Measurements from ENCODE around the gene TGFB1I1. TPM values are rescaled to one million over a fixed set of nuclear protein-coding genes. Genes with fewer than 3 reads are reported as not detected.
"Not testable (repeated sequence)": the region's sequence is repeated elsewhere in the genome, so short reads cannot be mapped to it uniquely, and the experiment has no call there.

The TGFB1I1 gene
- polyA plus RNA-seq, 1 donor from 2014 or later: 0.38 TPM

GRCh38 chr16:31521368-31521767 is 49.4 kb downstream of the TGFB1I1 start:
- H3K27ac ChIP-seq (ENCODE audit: low read length): no peak overlapping the region
- H2AFZ ChIP-seq (ENCODE audit: low read depth, low read length): no peak overlapping the region
- no peak overlapping the region for H3K4me3 ChIP-seq (ENCODE audit: low read length)
- H3K79me2 ChIP-seq (replicated peaks; ENCODE audit: insufficient read depth, low read length): no peaks in the 10 kb centered on the region
- H3K9ac ChIP-seq (ENCODE audit: low read length): no peak overlapping the region
- no peaks in the 10 kb centered on the region for H3K9me3 ChIP-seq (ENCODE audit: low read length)
- H3K9me2 ChIP-seq (ENCODE audit: insufficient read depth, low read length): no peaks in the 10 kb centered on the region
- TF ChIP-seq EZH2 (IDR thresholded peaks at IDR 0.05; ENCODE audit: borderline replicate concordance, insufficient read depth, low read length, poor library complexity, severe bottlenecking): no peak
- TF ChIP-seq EP300 (conservative IDR thresholded peaks at IDR 0.05; ENCODE audit: poor library complexity, severe bottlenecking): no peak
- no peak for TF ChIP-seq POLR2AphosphoS5 (IDR thresholded peaks at IDR 0.05)
- no peak for TF ChIP-seq SMC3 (conservative IDR thresholded peaks at IDR 0.05; ENCODE audit: poor library complexity)
- TF ChIP-seq RAD21 (conservative IDR thresholded peaks at IDR 0.05): no peak
- TF ChIP-seq MXI1 (conservative IDR thresholded peaks at IDR 0.05; ENCODE audit: poor library complexity, severe bottlenecking): no peak
- no peak for TF ChIP-seq CTCF (IDR thresholded peaks at IDR 0.05; ENCODE audit: poor library complexity, severe bottlenecking)
- TF ChIP-seq REST (IDR thresholded peaks at IDR 0.05; ENCODE audit: borderline replicate concordance): no peak
- TF ChIP-seq TAF1 (IDR thresholded peaks at IDR 0.05; ENCODE audit: low read depth): no peak
- H3K27me3 ChIP-seq (ENCODE audit: insufficient read depth, low read depth, low read length): no peaks in the 10 kb centered on the region
- H4K20me1 ChIP-seq (ENCODE audit: insufficient read depth): no peaks in the 10 kb centered on the region
- H3K36me3 ChIP-seq (ENCODE audit: insufficient read depth, low read length): no peaks in the 10 kb centered on the region
- H3F3A ChIP-seq (ENCODE audit: insufficient read depth, low read length, poor library complexity, severe bottlenecking): no peaks in the 10 kb centered on the region
- H3K4me2 ChIP-seq (ENCODE audit: low read length): no peak overlapping the region

GRCh38 chr16:31522071-31522470 is 50.1 kb downstream of the TGFB1I1 start:
- no peak overlapping the region for H3K4me2 ChIP-seq (ENCODE audit: low read length)
- no peak overlapping the region for H2AFZ ChIP-seq (ENCODE audit: low read depth, low read length)
- H3K79me2 ChIP-seq (replicated peaks; ENCODE audit: insufficient read depth, low read length): no peaks in the 10 kb centered on the region
- no peak overlapping the region for H3K27ac ChIP-seq (ENCODE audit: low read length)
- no peaks in the 10 kb centered on the region for H3K9me2 ChIP-seq (ENCODE audit: insufficient read depth, low read length)
- no peaks in the 10 kb centered on the region for H3K27me3 ChIP-seq (ENCODE audit: insufficient read depth, low read depth, low read length)
- no peaks in the 10 kb centered on the region for H3K36me3 ChIP-seq (ENCODE audit: insufficient read depth, low read length)
- no peaks in the 10 kb centered on the region for H4K20me1 ChIP-seq (ENCODE audit: insufficient read depth)
- no peaks in the 10 kb centered on the region for H3K9me3 ChIP-seq (ENCODE audit: low read length)
- no peak overlapping the region for H3K4me3 ChIP-seq (ENCODE audit: low read length)
- no peaks in the 10 kb centered on the region for H3F3A ChIP-seq (ENCODE audit: insufficient read depth, low read length, poor library complexity, severe bottlenecking)
- H3K9ac ChIP-seq (ENCODE audit: low read length): no peak overlapping the region
- TF ChIP-seq REST (IDR thresholded peaks at IDR 0.05; ENCODE audit: borderline replicate concordance) (no peak), RAD21 (conservative IDR thresholded peaks at IDR 0.05) (no peak), MXI1 (conservative IDR thresholded peaks at IDR 0.05; ENCODE audit: poor library complexity, severe bottlenecking) (no peak), POLR2AphosphoS5 (IDR thresholded peaks at IDR 0.05) (no peak), CTCF (IDR thresholded peaks at IDR 0.05; ENCODE audit: poor library complexity, severe bottlenecking) (no peak), EP300 (conservative IDR thresholded peaks at IDR 0.05; ENCODE audit: poor library complexity, severe bottlenecking) (no peak), TAF1 (IDR thresholded peaks at IDR 0.05; ENCODE audit: low read depth) (no peak), SMC3 (conservative IDR thresholded peaks at IDR 0.05; ENCODE audit: poor library complexity) (no peak), EZH2 (IDR thresholded peaks at IDR 0.05; ENCODE audit: borderline replicate concordance, insufficient read depth, low read length, poor library complexity, severe bottlenecking) (no peak)

- not testable (repeated sequence) for H3F3A ChIP-seq (ENCODE audit: insufficient read depth, low read length, poor library complexity, severe bottlenecking); H3K27ac ChIP-seq (ENCODE audit: low read length); H2AFZ ChIP-seq (ENCODE audit: low read depth, low read length); H3K9ac ChIP-seq (ENCODE audit: low read length); H3K9me2 ChIP-seq (ENCODE audit: insufficient read depth, low read length); H3K79me2 ChIP-seq (replicated peaks; ENCODE audit: insufficient read depth, low read length); H3K4me2 ChIP-seq (ENCODE audit: low read length); H3K9me3 ChIP-seq (ENCODE audit: low read length); H3K36me3 ChIP-seq (ENCODE audit: insufficient read depth, low read length); H4K20me1 ChIP-seq (ENCODE audit: insufficient read depth); H3K4me3 ChIP-seq (ENCODE audit: low read length)
- H3K27me3 ChIP-seq (ENCODE audit: insufficient read depth, low read depth, low read length): peaks cover 14% of the 10 kb centered on the region
These were observed 51.8 kb downstream of the TGFB1I1 start for GRCh38 chr16:31523768-31524167.
